H1 (cell line): Measurements from ENCODE around the gene MGRN1. TPM values are rescaled to one million over a fixed set of nuclear protein-coding genes. Genes with fewer than 3 reads are reported as not detected.

Experiments used
- CTCF ChIA-PET: fragments of 300-600 bp; sonication (Branson Sonifier 250); formaldehyde crosslinking; loops from one replicate; lab custom pipeline; 2021; ENCODE audit not compliant: partially characterized antibody; lab: Charles Lee
- POLR2A ChIA-PET: fragments of 300-600 bp; sonication (Branson Sonifier 250); formaldehyde crosslinking; loops from one replicate; lab custom pipeline; 2021; ENCODE audit warnings: inconsistent platforms; ENCODE audit not compliant: partially characterized antibody; lab: Charles Lee
- DNase-seq, 2 experiments: peaks; one replicate each; pipeline versions ENCODE4 v3.0.0 to v3.0.0-alpha.2; 2010 to 2022; ENCODE audit warnings: low spot score in 2 of 2, low read depth in 1 of 2, mixed read lengths in 1 of 2
- FAIRE-seq: peaks from 2 replicates; lab custom pipeline; 2011; peaks lifted over from hg19 to GRCh38; lab: Jason Lieb, UNC
- H2AFZ ChIP-seq: 2 replicates; pipeline ENCODE4 v1.8.1; 2012; ENCODE audit warnings: low read length, inconsistent platforms
- H2AK5ac ChIP-seq: 2 replicates; pipeline ENCODE4 v1.6.1; 2013; ENCODE audit warnings: low read depth, low read length
- H2BK120ac ChIP-seq: replicated peaks from 2 replicates; pipeline ENCODE3; 2013; ENCODE audit warnings: low read depth, low read length, inconsistent platforms
- H2BK12ac ChIP-seq: 2 replicates; pipeline ENCODE4 v1.6.1; 2013; ENCODE audit warnings: low read depth, low read length
- H2BK15ac ChIP-seq: 2 replicates; pipeline ENCODE4 v1.6.1; 2013; ENCODE audit warnings: low read length
- H2BK20ac ChIP-seq: 2 replicates; pipeline ENCODE4 v1.6.1; 2013; ENCODE audit warnings: low read length
- H2BK5ac ChIP-seq: 2 replicates; pipeline ENCODE4 v1.6.1; 2013; ENCODE audit warnings: low read depth, low read length
- H3K14ac ChIP-seq: 2 replicates; pipeline ENCODE4 v1.6.1; 2013; ENCODE audit warnings: inconsistent platforms; ENCODE audit not compliant: insufficient read length
- H3K18ac ChIP-seq: 2 replicates; pipeline ENCODE4 v1.6.1; 2013; ENCODE audit warnings: low read length; ENCODE audit errors: extremely low read depth
- H3K23ac ChIP-seq: 2 replicates; pipeline ENCODE4 v1.6.1; 2013; ENCODE audit warnings: inconsistent platforms; ENCODE audit not compliant: insufficient read length
- H3K23me2 ChIP-seq: 2 replicates; pipeline ENCODE4 v1.6.1; 2013; ENCODE audit warnings: low read depth, low read length
- H3K27ac ChIP-seq: 2 replicates; pipeline ENCODE4 v1.6.1; 2011; ENCODE audit warnings: low read depth, low read length, inconsistent platforms
- H3K27me3 ChIP-seq, 4 experiments: replicated peaks in 1 of 4; 1 replicate in 1 of 4; 2 replicates in 3 of 4; pipeline versions ENCODE4 v1.6.1 to v1.8.1; 2011 to 2013; ENCODE audit warnings: low read length in 3 of 4, mild to moderate bottlenecking in 3 of 4, inconsistent platforms in 2 of 4, mixed read lengths in 2 of 4, moderate library complexity in 1 of 4; ENCODE audit not compliant: control insufficient read depth in 3 of 4, insufficient read depth in 3 of 4; ENCODE audit errors: extremely low read depth in 1 of 4
- H3K36me3 ChIP-seq, 4 experiments: 2 replicates each; pipeline versions ENCODE4 v1.6.1 to v1.8.1; 2011 to 2013; ENCODE audit warnings: mild to moderate bottlenecking in 4 of 4, low read length in 3 of 4, moderate library complexity in 2 of 4, control low read depth in 1 of 4, inconsistent platforms in 1 of 4; ENCODE audit not compliant: insufficient read depth in 4 of 4, control insufficient read depth in 2 of 4
- H3K4ac ChIP-seq: replicated peaks from 2 replicates; pipeline ENCODE3; 2013; ENCODE audit warnings: low read length, low read depth, mixed read lengths, inconsistent platforms; ENCODE audit not compliant: insufficient read length
- H3K4me1 ChIP-seq, 4 experiments: replicated peaks in 1 of 4; 1 replicate in 1 of 4; 2 replicates in 3 of 4; pipeline versions ENCODE4 v1.6.1 to v1.8.1; 2011 to 2013; ENCODE audit warnings: low read length in 3 of 4, inconsistent platforms in 2 of 4, mixed read lengths in 1 of 4; ENCODE audit not compliant: insufficient read depth in 4 of 4, control insufficient read depth in 3 of 4
- H3K4me2 ChIP-seq, 2 experiments: 2 replicates each; pipeline versions ENCODE4 v1.6.1 to v1.8.1; 2011 to 2013; ENCODE audit warnings: low read depth in 2 of 2, low read length in 2 of 2, control low read depth in 1 of 2, inconsistent platforms in 1 of 2, mild to moderate bottlenecking in 1 of 2; ENCODE audit not compliant: insufficient read depth in 1 of 2
- H3K4me3 ChIP-seq, 4 experiments: fragments of 200-600, 300-600 bp in 1 of 4; sonication (generic), shearing (Covaris generic), sonication (Bioruptor Twin) in 1 of 4; 2 replicates each; pipeline versions ENCODE4 v1.5.1 to v1.8.1; 2011 to 2016; ENCODE audit warnings: low read length in 4 of 4, low read depth in 3 of 4, control low read depth in 2 of 4, inconsistent platforms in 2 of 4, mild to moderate bottlenecking in 2 of 4, mixed read lengths in 1 of 4, moderate library complexity in 1 of 4; ENCODE audit not compliant: insufficient read depth in 2 of 4; ENCODE audit errors: extremely low read depth in 1 of 4
- H3K56ac ChIP-seq: replicated peaks from 2 replicates; pipeline ENCODE3; 2013; ENCODE audit warnings: low read depth, mild to moderate bottlenecking, mixed read lengths, low read length, inconsistent platforms; ENCODE audit not compliant: insufficient read length
- H3K79me1 ChIP-seq: 2 replicates; pipeline ENCODE4 v1.6.1; 2013; ENCODE audit warnings: low read depth, low read length, control low read depth
- H3K79me2 ChIP-seq, 2 experiments: 2 replicates each; pipeline versions ENCODE4 v1.6.1 to v1.8.1; 2012 to 2013; ENCODE audit warnings: low read length in 2 of 2, mild to moderate bottlenecking in 2 of 2, inconsistent platforms in 1 of 2; ENCODE audit not compliant: insufficient read depth in 2 of 2, control insufficient read depth in 1 of 2
- H3K9ac ChIP-seq, 4 experiments: replicated peaks in 1 of 4; 1 replicate in 1 of 4; 2 replicates in 3 of 4; pipeline versions ENCODE4 v1.6.1 to v1.8.1; 2011 to 2013; ENCODE audit warnings: low read depth in 3 of 4, low read length in 3 of 4, control low read depth in 2 of 4, mild to moderate bottlenecking in 2 of 4, moderate library complexity in 2 of 4, inconsistent platforms in 1 of 4; ENCODE audit errors: extremely low read depth in 1 of 4
- H3K9me3 ChIP-seq, 2 experiments: 2 replicates each; pipeline versions ENCODE4 v1.6.1 to v1.8.1; 2012 to 2013; ENCODE audit warnings: mild to moderate bottlenecking in 2 of 2, moderate library complexity in 2 of 2, control low read depth in 1 of 2, inconsistent platforms in 1 of 2, low read depth in 1 of 2, low read length in 1 of 2, mixed read lengths in 1 of 2; ENCODE audit not compliant: insufficient read depth in 2 of 2
- H4K20me1 ChIP-seq, 2 experiments: replicated peaks in 1 of 2; 2 replicates each; pipeline versions ENCODE3 to v1.8.1; 2011 to 2013; ENCODE audit warnings: inconsistent platforms in 2 of 2, low read length in 2 of 2, mild to moderate bottlenecking in 1 of 2; ENCODE audit not compliant: insufficient read depth in 2 of 2, control insufficient read depth in 1 of 2
- H4K5ac ChIP-seq: 2 replicates; pipeline ENCODE4 v1.6.1; 2013; ENCODE audit warnings: low read length, low read depth, mixed read lengths, inconsistent platforms; ENCODE audit not compliant: insufficient read length
- H4K8ac ChIP-seq: 2 replicates; pipeline ENCODE4 v1.8.0; 2013; ENCODE audit warnings: mild to moderate bottlenecking, moderate library complexity, low read length, inconsistent platforms; ENCODE audit not compliant: insufficient read depth; ENCODE audit errors: extremely low read depth
- H4K91ac ChIP-seq: replicated peaks from 2 replicates; pipeline ENCODE3; 2013; ENCODE audit warnings: low read length, mixed read lengths, inconsistent platforms; ENCODE audit not compliant: insufficient read length
- KDM1A ChIP-seq: fragments of 200-600, 300-600 bp; sonication (generic); IDR thresholded peaks from 2 replicates; pipeline ENCODE4 v1.7.1; 2016; ENCODE audit warnings: mild to moderate bottlenecking, low read length, borderline replicate concordance
- WGBS, 2 experiments: shearing (Covaris generic) in 1 of 2; methylation state at CpG; one replicate each; pipeline versions ENCODE4 v1.1.6 to v1.1.7; 2013 to 2015; ENCODE audit warnings: low lambda C conversion rate in 2 of 2, mixed read lengths in 2 of 2, inconsistent platforms in 1 of 2, low coverage in 1 of 2, missing lambda C conversion rate in 1 of 2; ENCODE audit not compliant: insufficient replicate concordance in 2 of 2, insufficient coverage in 1 of 2, insufficient read length in 1 of 2; ENCODE audit errors: extremely low coverage in 1 of 2, missing lambda C conversion rate in 1 of 2; 5-methylcytosine and 5-hydroxymethylcytosine counted together
- polyA plus RNA-seq, 7 experiments: library from polyadenylated mRNA; depleted of rRNA in 3 of 7; stranded (reverse) in 5 of 7; unstranded in 2 of 7; fragments of >200 nt in 5 of 7; fragments of 200-250 nt in 2 of 7; gene quantifications; 1 replicate in 5 of 7; 2 replicates in 1 of 7; 4 replicates in 1 of 7; pipeline versions ENCODE4 v1.2.1 to v1.2.3, GENCODE V29; 2011 to 2013; ENCODE audit warnings: missing spikeins in 2 of 7, mixed read lengths in 2 of 7
- total RNA-seq: library from RNA; stranded (reverse); fragmentation: NEBNext Ultra II Directional; extraction: Animal tissue kit (Norgen Biotek cat#: 25700); gene quantifications from 2 replicates; pipeline ENCODE4 v1.2.1, GENCODE V29; 2021
- TF ChIP-seq, protein P1 (sequence below): IDR thresholded peaks from 2 replicates; pipeline ENCODE4 v1.6.1; 2011; ENCODE audit warnings: low read length, improper control_type of control experiment

The MGRN1 gene
- total and polyA plus RNA-seq, 2 of the 8 experiments (the other 6 are each of a cell fraction or from before 2014, with no cell fraction given): 15.0 to 82.3 TPM

DNA sequence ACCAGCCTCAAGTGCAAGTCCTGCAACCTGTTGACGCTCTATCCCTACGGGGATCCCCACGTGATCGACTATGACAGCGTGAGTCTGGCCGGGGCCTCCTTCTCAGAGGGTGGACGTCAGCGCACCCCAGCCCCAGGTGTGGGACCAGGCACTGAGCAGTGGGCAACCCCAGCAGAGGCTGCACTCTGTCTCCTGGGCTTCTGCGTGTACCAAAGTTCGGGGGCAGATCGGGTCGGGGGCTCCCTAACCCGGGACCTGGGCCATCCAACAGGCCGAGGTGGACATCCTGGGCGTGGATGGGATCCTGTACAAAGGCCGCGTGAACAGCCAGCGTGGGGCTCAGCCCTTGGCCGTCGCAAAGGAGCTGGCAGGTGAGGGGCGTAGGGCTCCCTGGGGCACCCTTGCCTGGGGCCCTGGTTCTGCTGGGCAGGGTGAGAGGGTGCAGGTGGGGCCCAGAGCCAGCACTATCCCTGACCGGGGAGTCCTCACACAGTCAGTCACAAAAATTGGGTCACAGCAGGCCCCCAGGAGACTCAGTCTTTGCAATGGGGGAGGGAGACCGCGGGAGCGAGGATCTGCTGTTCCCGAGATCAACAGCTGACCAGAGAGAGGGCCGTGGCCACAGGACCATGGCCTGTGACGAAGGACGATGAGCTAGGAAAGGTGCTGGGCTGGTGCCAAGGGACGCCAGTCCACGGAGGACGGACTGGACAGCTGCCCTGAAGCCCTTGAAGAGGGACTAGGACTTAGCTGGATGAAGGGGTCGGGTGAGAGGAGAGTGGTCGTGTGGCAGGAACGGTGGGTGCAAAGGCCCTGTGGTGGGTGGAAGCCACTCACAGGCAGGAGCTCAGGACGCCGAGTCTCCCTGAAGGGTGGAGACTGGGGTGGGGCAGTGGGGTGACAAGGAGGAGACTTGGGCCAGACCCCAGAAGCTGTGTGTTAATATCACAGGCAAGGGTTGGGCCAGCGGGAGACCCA is 29.9 kb upstream of the MGRN1 start:
- DNase-seq: no peak
- Histone ChIP-seq H3K23ac (no peak overlapping the region), H3K27ac (no peak overlapping the region), H2AFZ (no peak overlapping the region), H2BK20ac (peak overlapping the region; percentile 72; the same call in 1 of the 2 replicates), H2BK120ac (no peak overlapping the region), H3K56ac (no peak overlapping the region), H3K9me3 (no peaks in the 10 kb centered on the region), H2AK5ac (peak overlapping the region; percentile 86)
- 90% methylated on average over 38 of the region's 38 CpGs; no CpG with 5 or more reads in 1 of the 2 experiments for WGBS, 2 experiments
- TF ChIP-seq, protein P1, sequence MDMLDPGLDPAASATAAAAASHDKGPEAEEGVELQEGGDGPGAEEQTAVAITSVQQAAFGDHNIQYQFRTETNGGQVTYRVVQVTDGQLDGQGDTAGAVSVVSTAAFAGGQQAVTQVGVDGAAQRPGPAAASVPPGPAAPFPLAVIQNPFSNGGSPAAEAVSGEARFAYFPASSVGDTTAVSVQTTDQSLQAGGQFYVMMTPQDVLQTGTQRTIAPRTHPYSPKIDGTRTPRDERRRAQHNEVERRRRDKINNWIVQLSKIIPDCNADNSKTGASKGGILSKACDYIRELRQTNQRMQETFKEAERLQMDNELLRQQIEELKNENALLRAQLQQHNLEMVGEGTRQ: no peak
- TF ChIP-seq KDM1A: peak; percentile 63; the same call in 1 of the 2 replicates
- TF ChIP-seq, all 59 proteins: peak for 1
- peak overlapping the region; percentile 15; the same call in 1 of the 2 replicates for H3K18ac ChIP-seq
- POLR2A ChIA-PET: interaction anchor here (0.7 to 12.8 kb wide), 5 partner anchors 17 to 322 kb away, joined by 3 to 126 read pairs (median 5); partner anchors contain the start of genes CDIP1, TFAP4 and UBALD1
- H3K79me1 ChIP-seq: no peaks in the 10 kb centered on the region
- H3K27me3 ChIP-seq: no peaks in the 10 kb centered on the region; a peak in 1 of 7 replicates
- peak overlapping the region; percentile 39 for H3K4ac ChIP-seq
- H4K8ac ChIP-seq: no peak overlapping the region; the same call in 1 of the 2 replicates
- H2BK12ac ChIP-seq: peak overlapping the region; percentile 68; the same call in 1 of the 2 replicates
- H4K91ac ChIP-seq: peak overlapping the region; percentile 72
- no peak for FAIRE-seq
- H3K79me2 ChIP-seq: no peaks in the 10 kb centered on the region
- CTCF ChIA-PET: interaction anchor here (0.7 to 8.1 kb wide), 11 partner anchors 10 to 94 kb away, joined by 3 to 65 read pairs (median 4); partner anchors contain the start of gene MGRN1
- no peaks in the 10 kb centered on the region for H4K20me1 ChIP-seq
- 0 out of 2 replicates have a peak overlapping the region, but pooled peaks have one; percentile 61 for H2BK15ac ChIP-seq
- peak overlapping the region; percentile 56; the same call in 1 of the 2 replicates for H2BK5ac ChIP-seq
- H3K14ac ChIP-seq: no peak overlapping the region
- no peak overlapping the region for H3K4me3 ChIP-seq
- no peak overlapping the region for H3K4me2 ChIP-seq
- H3K36me3 ChIP-seq: no peaks in the 10 kb centered on the region
- no peak overlapping the region for H3K9ac ChIP-seq
- H3K4me1 ChIP-seq: peaks cover 0 to 18% (median 10%) of the 10 kb centered on the region in 4 experiments; a peak in 6 of 7 replicates
- no peaks in the 10 kb centered on the region for H3K23me2 ChIP-seq
- H4K5ac ChIP-seq: no peak overlapping the region
